Natural killer cell (primary cell): ENCODE data around the gene MT1H. TPM values are rescaled to one million over a fixed set of nuclear protein-coding genes. Genes with fewer than 3 reads are reported as not detected.

Experiments used
- ATAC-seq, 3 donors: fragments of 150-1000 bp in 2 of 3; fragments of 200-7000 bp in 1 of 3; cut with Tn5 transposase; 1 replicate in 1 of 3; 2 replicates in 2 of 3; pipeline ENCODE4 v1.10.0; 2021; ENCODE audit warnings: mild to moderate bottlenecking in 2 of 3, moderate library complexity in 2 of 3
- DNase-seq, 2 donors: peaks; one replicate each; pipeline versions ENCODE4 v3.0.0 to v3.0.0-alpha.2; 2013 to 2021; ENCODE audit warnings: mixed read lengths in 1 of 2
- H3K27ac ChIP-seq: one replicate; pipeline ENCODE4 v1.5.1; 2013; ENCODE audit warnings: mild to moderate bottlenecking, low read length
- H3K27me3 ChIP-seq: one replicate; pipeline ENCODE4 v1.6.1; 2013; ENCODE audit warnings: low read length; ENCODE audit not compliant: control insufficient read depth, insufficient read depth
- H3K36me3 ChIP-seq: one replicate; pipeline ENCODE4 v1.6.1; 2013; ENCODE audit warnings: low read length; ENCODE audit not compliant: control insufficient read depth, insufficient read depth
- H3K4me1 ChIP-seq: one replicate; pipeline ENCODE4 v1.6.1; 2013; ENCODE audit warnings: low read length; ENCODE audit not compliant: control insufficient read depth, insufficient read depth
- H3K4me3 ChIP-seq: one replicate; pipeline ENCODE4 v1.5.1; 2013; ENCODE audit warnings: low read length
- H3K9me3 ChIP-seq: one replicate; pipeline ENCODE4 v1.6.1; 2013; ENCODE audit warnings: low read length; ENCODE audit not compliant: control insufficient read depth, insufficient read depth
- H3K27ac Mint-ChIP-seq, 2 donors: one replicate each; pipeline ENCODE4 v1.8.0; 2022; ENCODE audit warnings: mild to moderate bottlenecking in 2 of 2, mixed read lengths in 2 of 2, moderate library complexity in 1 of 2
- H3K27me3 Mint-ChIP-seq, 2 donors: one replicate each; pipeline ENCODE4 v1.8.0; 2022; ENCODE audit warnings: low read depth in 2 of 2, mixed read lengths in 2 of 2
- H3K36me3 Mint-ChIP-seq: one replicate; pipeline ENCODE4 v1.8.0; 2022; ENCODE audit warnings: mixed read lengths
- H3K4me1 Mint-ChIP-seq, 2 donors: one replicate each; pipeline ENCODE4 v1.8.0; 2022; ENCODE audit warnings: mixed read lengths in 2 of 2
- H3K4me3 Mint-ChIP-seq: one replicate; pipeline ENCODE4 v1.8.0; 2022; ENCODE audit warnings: mild to moderate bottlenecking, moderate library complexity, mixed read lengths
- H3K9me3 Mint-ChIP-seq, 2 donors: one replicate each; pipeline ENCODE4 v1.8.0; 2022; ENCODE audit warnings: mixed read lengths in 2 of 2
- WGBS: methylation state at CpG from one replicate; pipeline ENCODE4 v1.1.7; 2013; ENCODE audit warnings: missing lambda C conversion rate; ENCODE audit not compliant: insufficient coverage; 5-methylcytosine and 5-hydroxymethylcytosine counted together
- intact Hi-C: fragments of 100-400 bp; cut with micrococcal nuclease; formaldehyde crosslinking; loops from one replicate; pipeline ENCODE4 v1.14.2; 2022
- total RNA-seq, 4 donors: library from RNA; stranded (reverse); fragments of 120-200 nt in 1 of 4; gene quantifications; one replicate each; pipeline versions ENCODE4 v1.2.3 to v1.2.4, GENCODE V29; 2013 to 2022
- TF ChIP-seq, protein P1 (sequence below): fragments of 200-600 bp; IDR thresholded peaks from one replicate; pipeline ENCODE4 v1.8.0; 2022; ENCODE audit warnings: antibody characterized with exemption

Gene MT1H
- total RNA-seq, 3 donors from 2014 or later (not counting 1 experiment from before 2014, with no cell fraction given) = not detected

DNA sequence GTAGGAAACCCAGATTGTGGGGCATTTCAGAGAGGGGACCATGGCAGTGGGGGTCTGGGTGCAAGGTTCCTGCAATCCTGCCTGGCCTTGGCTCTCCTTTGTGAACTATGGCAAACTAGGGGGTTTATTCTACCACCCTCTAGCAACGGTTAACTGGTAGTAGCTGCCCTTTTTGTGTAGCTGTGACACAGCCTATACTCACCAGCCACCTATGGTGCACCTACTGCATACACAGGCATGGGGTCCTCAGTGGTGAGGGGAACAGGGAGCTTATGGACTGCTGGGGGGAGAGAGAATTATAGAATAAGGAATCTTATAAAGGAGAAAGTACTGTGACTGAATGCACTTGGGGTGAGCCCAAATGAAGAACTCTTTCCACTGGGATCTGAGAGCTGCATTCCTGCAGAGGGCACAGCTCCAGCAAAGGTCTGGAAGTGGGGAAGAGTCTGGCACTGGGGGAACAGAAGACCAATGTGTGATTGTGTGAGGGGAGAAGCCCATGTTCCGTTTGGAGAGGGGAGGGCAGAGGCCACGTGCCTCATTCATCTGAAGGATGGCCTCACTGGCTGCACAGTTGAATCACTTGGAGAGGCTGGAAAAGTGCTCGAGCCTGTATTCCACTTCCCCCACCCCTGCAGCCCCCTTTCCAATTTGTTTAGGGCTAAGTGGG is 14.8 kb downstream of the MT1H start:
- Mint-ChIP-seq H3K4me3 (peak overlapping the region; percentile 53), H3K36me3 (no peaks in the 10 kb centered on the region)
- TF ChIP-seq, protein P1, sequence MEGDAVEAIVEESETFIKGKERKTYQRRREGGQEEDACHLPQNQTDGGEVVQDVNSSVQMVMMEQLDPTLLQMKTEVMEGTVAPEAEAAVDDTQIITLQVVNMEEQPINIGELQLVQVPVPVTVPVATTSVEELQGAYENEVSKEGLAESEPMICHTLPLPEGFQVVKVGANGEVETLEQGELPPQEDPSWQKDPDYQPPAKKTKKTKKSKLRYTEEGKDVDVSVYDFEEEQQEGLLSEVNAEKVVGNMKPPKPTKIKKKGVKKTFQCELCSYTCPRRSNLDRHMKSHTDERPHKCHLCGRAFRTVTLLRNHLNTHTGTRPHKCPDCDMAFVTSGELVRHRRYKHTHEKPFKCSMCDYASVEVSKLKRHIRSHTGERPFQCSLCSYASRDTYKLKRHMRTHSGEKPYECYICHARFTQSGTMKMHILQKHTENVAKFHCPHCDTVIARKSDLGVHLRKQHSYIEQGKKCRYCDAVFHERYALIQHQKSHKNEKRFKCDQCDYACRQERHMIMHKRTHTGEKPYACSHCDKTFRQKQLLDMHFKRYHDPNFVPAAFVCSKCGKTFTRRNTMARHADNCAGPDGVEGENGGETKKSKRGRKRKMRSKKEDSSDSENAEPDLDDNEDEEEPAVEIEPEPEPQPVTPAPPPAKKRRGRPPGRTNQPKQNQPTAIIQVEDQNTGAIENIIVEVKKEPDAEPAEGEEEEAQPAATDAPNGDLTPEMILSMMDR = no peak

DNA sequence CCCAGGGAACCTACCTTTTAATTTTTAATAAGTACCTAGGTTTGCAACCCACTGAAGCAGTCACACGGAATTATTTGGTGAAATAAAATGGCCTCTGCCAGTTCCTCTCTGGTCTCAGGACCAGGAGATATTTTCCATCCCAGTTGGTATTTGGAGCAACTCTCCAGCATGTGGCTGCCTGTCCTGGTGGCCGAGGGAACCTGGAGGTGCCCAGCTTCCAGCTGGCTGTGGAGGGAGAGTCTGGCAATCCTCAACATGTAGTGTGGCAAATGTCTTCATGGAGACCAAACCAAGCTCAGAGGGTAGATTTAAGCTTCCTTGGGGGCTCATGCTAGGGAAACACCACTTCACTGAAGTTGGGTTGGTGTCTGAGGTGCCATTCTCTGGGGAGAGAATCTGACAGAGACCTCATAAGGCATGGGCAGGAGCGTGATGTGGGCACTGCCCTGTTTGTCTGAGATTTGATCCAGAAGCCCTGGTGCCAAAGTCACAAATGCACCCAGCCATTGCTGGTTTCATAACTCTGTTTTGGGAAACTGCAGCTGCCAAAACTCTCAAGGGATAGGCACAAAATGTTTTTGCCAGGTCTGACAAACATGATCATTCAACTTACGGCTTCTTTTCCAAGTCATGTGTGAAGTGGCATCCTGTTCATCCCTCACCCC is 15.4 kb downstream of the MT1H start:
- TF ChIP-seq, protein P1 = no peak
- Histone ChIP-seq H3K27me3 (no peaks in the 10 kb centered on the region), H3K9me3 (no peaks in the 10 kb centered on the region), H3K4me1 (peaks cover 20% of the 10 kb centered on the region), H3K27ac (no peak overlapping the region), H3K36me3 (no peaks in the 10 kb centered on the region), H3K4me3 (no peak overlapping the region)
- no peaks in the 10 kb centered on the region for H3K9me3 Mint-ChIP-seq
- 86% methylated on average over 3 of the region's 4 CpGs for WGBS
- intact Hi-C loops = no loop called here
- H3K27me3 Mint-ChIP-seq = peaks cover 0 to 14% of the 10 kb centered on the region in 2 donors
- no peaks in the 10 kb centered on the region for H3K36me3 Mint-ChIP-seq
- H3K4me1 Mint-ChIP-seq = peaks cover 9 to 17% of the 10 kb centered on the region in 2 donors
- DNase-seq (no peak), ATAC-seq (no peak)
- no peak overlapping the region for H3K27ac Mint-ChIP-seq
- no peak overlapping the region for H3K4me3 Mint-ChIP-seq

More for the DNA sequence above, 14.8 kb downstream of the MT1H start:
- Histone ChIP-seq H3K4me1 (peaks cover 20% of the 10 kb centered on the region), H3K36me3 (no peaks in the 10 kb centered on the region), H3K4me3 (no peak overlapping the region), H3K27me3 (no peaks in the 10 kb centered on the region), H3K9me3 (no peaks in the 10 kb centered on the region), H3K27ac (no peak overlapping the region)
- no peak overlapping the region for H3K27ac Mint-ChIP-seq
- peaks cover 0 to 12% of the 10 kb centered on the region in 2 donors for H3K27me3 Mint-ChIP-seq
- H3K4me1 Mint-ChIP-seq = peaks cover 9 to 17% of the 10 kb centered on the region in 2 donors
- WGBS = 79% methylated on average over 3 of the region's 4 CpGs
- no peaks in the 10 kb centered on the region for H3K9me3 Mint-ChIP-seq
- ATAC-seq (no peak), DNase-seq (no peak)
- intact Hi-C loops = no loop called here

DNA sequence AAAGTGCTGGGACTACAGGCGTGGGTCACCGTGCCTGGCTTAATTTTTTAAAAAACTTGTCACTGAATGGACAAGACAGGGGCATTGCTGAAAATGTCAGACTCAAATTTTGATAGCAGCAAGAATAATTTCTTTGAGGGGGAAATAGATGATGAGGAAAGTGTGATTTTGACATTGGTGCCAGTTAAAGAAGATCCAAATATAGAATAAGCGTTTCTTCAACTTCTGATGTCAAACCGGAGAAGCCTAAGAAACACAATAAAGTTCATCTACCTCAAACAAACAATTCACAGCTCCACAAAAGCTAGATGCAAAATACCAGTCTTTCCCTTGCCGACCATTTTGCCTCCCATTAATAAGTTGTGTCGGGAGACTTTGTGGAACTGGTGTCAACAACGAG is 17.1 kb downstream of the MT1H start:
- Mint-ChIP-seq H3K4me1 (peaks cover 3 to 11% of the 10 kb centered on the region in 2 donors), H3K9me3 (no peaks in the 10 kb centered on the region), H3K27me3 (peaks cover 7 to 20% of the 10 kb centered on the region in 2 donors), H3K36me3 (no peaks in the 10 kb centered on the region), H3K4me3 (no peak overlapping the region), H3K27ac (no peak overlapping the region)
- H3K4me1 ChIP-seq = peaks cover 17% of the 10 kb centered on the region
- no peak overlapping the region for H3K4me3 ChIP-seq
- DNase-seq (no peak), ATAC-seq (no peak)
- H3K27me3 ChIP-seq = no peaks in the 10 kb centered on the region
- H3K9me3 ChIP-seq = no peaks in the 10 kb centered on the region
- intact Hi-C loops = no loop called here
- no peak overlapping the region for H3K27ac ChIP-seq
- WGBS = 85% methylated on average over 7 of the region's 7 CpGs
- TF ChIP-seq, protein P1 = no peak
- H3K36me3 ChIP-seq = no peaks in the 10 kb centered on the region
